AG09309 (cell line): Measurements from ENCODE around the gene MUC4.
"Not testable (repeated sequence)": the region's sequence is repeated elsewhere in the genome, so short reads cannot be mapped to it uniquely, and the experiment has no call there.

Experiments used
- DNase-seq: peaks from one replicate; pipeline ENCODE4 v3.0.0-alpha.2; 2010; ENCODE audit warnings: low read depth
- H3K4me3 ChIP-seq: 2 replicates; pipeline ENCODE4 v1.5.1; 2011; ENCODE audit warnings: mild to moderate bottlenecking, low read depth, low read length, moderate library complexity; ENCODE audit not compliant: control insufficient read depth
- TF ChIP-seq, protein P1 (sequence below): IDR thresholded peaks from 2 replicates; pipeline ENCODE4 v1.5.1; 2011; ENCODE audit warnings: mild to moderate bottlenecking, low read depth, low read length, inconsistent platforms; ENCODE audit not compliant: insufficient read depth, control insufficient read depth; ENCODE audit errors: missing control alignments

MUC4 gene

GRCh38 chr3:195809796-195810454, 1.8 kb downstream of the MUC4 start:
- no peak for DNase-seq
- no peak overlapping the region for H3K4me3 ChIP-seq
- TF ChIP-seq, protein P1, sequence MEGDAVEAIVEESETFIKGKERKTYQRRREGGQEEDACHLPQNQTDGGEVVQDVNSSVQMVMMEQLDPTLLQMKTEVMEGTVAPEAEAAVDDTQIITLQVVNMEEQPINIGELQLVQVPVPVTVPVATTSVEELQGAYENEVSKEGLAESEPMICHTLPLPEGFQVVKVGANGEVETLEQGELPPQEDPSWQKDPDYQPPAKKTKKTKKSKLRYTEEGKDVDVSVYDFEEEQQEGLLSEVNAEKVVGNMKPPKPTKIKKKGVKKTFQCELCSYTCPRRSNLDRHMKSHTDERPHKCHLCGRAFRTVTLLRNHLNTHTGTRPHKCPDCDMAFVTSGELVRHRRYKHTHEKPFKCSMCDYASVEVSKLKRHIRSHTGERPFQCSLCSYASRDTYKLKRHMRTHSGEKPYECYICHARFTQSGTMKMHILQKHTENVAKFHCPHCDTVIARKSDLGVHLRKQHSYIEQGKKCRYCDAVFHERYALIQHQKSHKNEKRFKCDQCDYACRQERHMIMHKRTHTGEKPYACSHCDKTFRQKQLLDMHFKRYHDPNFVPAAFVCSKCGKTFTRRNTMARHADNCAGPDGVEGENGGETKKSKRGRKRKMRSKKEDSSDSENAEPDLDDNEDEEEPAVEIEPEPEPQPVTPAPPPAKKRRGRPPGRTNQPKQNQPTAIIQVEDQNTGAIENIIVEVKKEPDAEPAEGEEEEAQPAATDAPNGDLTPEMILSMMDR, result no peak

GRCh38 chr3:195809291-195809785, 2.4 kb downstream of the MUC4 start:
- no peak for DNase-seq
- no peak overlapping the region for H3K4me3 ChIP-seq
- TF ChIP-seq, protein P1, result no peak

DNA sequence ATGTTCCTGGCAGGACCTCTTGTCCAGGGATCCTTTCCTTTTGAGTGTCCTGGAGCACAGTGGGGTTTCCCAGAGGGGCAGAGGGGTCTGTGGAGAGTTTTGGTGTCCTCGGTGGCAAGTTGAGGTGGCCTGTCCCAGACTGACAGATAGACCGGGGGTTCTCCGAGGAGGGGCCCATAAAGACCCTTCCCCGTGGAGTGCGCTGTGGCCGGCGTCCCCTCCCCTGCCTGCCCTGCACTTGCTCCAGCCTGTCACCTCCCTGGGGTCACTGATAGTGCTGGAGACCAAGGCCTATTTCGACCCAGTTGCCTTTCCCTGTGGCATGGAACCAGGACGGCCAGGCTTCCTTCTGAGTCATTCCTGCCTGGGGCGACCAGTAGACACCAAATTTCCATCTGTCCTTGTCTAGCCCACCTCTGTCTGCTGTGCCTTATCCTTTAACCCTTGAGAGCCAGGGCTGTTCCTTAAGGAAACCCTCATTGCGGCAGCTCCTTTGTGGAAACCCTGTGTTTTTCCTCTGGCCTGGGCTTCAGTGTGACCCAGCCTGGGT, 2.9 kb downstream of the MUC4 start:
- no peak for DNase-seq
- TF ChIP-seq, protein P1, result no peak
- H3K4me3 ChIP-seq, result no peak overlapping the region

DNA sequence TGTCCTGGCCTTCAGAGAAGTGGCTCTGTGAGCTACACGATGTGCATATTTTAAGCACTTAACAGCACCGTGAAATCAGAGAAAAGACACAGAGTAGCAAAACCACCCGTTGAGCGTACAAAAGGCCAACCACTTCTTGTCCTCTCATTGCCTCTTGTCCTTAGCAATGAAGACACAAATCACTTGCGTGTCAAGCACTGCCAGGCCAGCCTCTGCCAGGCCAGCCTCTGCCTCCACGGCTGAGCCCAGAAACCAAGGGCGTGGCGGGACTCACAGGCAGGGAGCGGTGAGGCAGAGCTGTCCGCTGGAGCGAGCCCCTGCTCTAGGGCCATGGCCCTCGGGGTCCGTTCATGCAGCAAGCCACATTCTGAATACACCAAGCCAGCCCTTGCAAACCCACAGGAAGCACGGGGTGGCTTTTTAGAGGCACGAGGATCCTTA, 4.0 kb downstream of the MUC4 start:
- DNase-seq, result no peak
- no peak overlapping the region for H3K4me3 ChIP-seq
- TF ChIP-seq, protein P1, result no peak

DNA sequence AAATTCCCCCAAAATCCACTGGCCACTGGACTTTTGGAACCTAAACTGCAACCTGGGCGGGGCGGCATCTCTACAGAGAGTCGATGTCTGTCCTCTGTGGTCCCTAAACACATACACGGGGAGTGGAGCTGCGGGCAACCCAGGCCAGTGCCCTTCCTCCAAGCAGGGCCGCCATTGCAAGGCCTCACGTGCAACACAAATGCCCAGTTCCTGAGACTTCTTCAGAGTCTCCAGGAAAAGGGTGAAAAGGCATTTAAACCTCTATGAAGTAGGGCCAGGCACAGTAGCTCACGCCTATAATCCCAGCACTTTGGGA, 4.9 kb downstream of the MUC4 start:
- no peak for DNase-seq
- TF ChIP-seq, protein P1, result no peak
- no peak overlapping the region for H3K4me3 ChIP-seq

DNA sequence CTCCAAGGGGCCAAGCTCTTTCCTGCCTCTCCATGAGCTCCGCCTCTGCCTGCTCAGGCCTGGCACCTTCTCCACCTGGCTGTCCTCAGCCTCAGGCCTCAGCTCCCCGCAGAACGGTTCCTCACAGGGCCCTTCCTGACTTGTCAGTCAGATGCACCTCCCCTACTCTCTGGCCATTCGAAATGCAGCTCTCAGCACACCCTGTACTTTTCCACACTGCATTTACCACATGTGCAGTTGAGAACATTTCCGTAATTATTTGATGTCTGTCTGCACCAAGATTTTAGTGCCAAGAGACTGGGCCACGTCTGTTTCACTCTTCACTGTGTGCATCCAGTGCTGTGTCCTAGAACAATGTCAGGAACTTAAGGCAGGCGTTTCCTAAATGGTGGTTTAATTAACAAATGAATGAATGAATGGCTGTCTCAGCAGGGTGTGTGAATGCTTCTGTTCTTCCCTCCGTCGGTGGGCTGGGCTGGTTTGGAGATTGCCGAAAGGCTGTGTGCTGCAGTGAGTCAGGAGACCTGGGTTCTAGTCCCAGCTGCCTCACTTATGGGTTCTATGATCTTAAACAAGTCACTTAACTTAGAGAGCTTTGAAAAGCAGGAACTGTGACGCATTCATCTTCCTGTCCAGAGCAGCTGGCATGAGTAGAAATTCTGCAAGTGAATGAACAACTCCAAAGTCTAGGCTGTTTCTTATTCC, 5.4 kb downstream of the MUC4 start:
- TF ChIP-seq, protein P1, result no peak
- no peak for DNase-seq
- H3K4me3 ChIP-seq, result no peak overlapping the region

- H3K4me3 ChIP-seq, DNase-seq: not testable (repeated sequence)
These were observed 6.1 kb downstream of the MUC4 start for GRCh38 chr3:195805588-195805987.
